ENCODE data around the gene HOXB13. TPM values are rescaled to one million over a fixed set of nuclear protein-coding genes. Genes with fewer than 3 reads are reported as not detected.

The HOXB13 gene
- polyA plus RNA-seq, 1 experiment: not detected

GRCh38 chr17:48745381-48746275, 17.1 kb upstream of the HOXB13 start:
- POLR2A ChIA-PET: interaction anchor here (0.6 kb wide), 1 partner anchor 17 kb away, joined by 4 read pairs; the partner anchor contains the start of gene HOXB13
- TF ChIP-seq, protein P1, sequence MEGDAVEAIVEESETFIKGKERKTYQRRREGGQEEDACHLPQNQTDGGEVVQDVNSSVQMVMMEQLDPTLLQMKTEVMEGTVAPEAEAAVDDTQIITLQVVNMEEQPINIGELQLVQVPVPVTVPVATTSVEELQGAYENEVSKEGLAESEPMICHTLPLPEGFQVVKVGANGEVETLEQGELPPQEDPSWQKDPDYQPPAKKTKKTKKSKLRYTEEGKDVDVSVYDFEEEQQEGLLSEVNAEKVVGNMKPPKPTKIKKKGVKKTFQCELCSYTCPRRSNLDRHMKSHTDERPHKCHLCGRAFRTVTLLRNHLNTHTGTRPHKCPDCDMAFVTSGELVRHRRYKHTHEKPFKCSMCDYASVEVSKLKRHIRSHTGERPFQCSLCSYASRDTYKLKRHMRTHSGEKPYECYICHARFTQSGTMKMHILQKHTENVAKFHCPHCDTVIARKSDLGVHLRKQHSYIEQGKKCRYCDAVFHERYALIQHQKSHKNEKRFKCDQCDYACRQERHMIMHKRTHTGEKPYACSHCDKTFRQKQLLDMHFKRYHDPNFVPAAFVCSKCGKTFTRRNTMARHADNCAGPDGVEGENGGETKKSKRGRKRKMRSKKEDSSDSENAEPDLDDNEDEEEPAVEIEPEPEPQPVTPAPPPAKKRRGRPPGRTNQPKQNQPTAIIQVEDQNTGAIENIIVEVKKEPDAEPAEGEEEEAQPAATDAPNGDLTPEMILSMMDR (IDR thresholded peaks at IDR 0.05; ENCODE audit: low read depth, low read length): no peak
- DNase-seq (ENCODE audit: low read depth, low spot score): no peak

GRCh38 chr17:48740537-48740936, 12.0 kb upstream of the HOXB13 start:
- no peak for DNase-seq (ENCODE audit: low read depth, low spot score)
- no peak overlapping the region for H3K4me3 ChIP-seq (ENCODE audit: low read depth, low read length)
- H3K27me3 ChIP-seq (ENCODE audit: control insufficient read depth, insufficient read depth, low read length): peaks cover 92% of the 10 kb centered on the region
- CTCF ChIA-PET: no interaction called here
- POLR2A ChIA-PET: no interaction called here
- TF ChIP-seq, protein P1 (IDR thresholded peaks at IDR 0.05; ENCODE audit: low read depth, low read length): no peak
- no peaks in the 10 kb centered on the region; the same call in 1 of the 2 replicates for H3K9me3 ChIP-seq (ENCODE audit: control insufficient read depth, insufficient read depth, low read length)
- H3K27ac ChIP-seq (ENCODE audit: low read depth, low read length): no peak overlapping the region

More at GRCh38 chr17:48745381-48746275, 17.1 kb upstream of the HOXB13 start:
- CTCF ChIA-PET: interaction anchor here (1.1 to 3.2 kb wide), 2 partner anchors 22 to 46 kb away, joined by 9 to 11 read pairs; no protein-coding TSS in a partner anchor
- Histone ChIP-seq H3K4me3 (ENCODE audit: low read depth, low read length) (no peak overlapping the region), H3K9me3 (ENCODE audit: control insufficient read depth, insufficient read depth, low read length) (peaks cover 6% of the 10 kb centered on the region; the same call in 1 of the 2 replicates), H3K27me3 (ENCODE audit: control insufficient read depth, insufficient read depth, low read length) (peaks cover 92% of the 10 kb centered on the region), H3K27ac (ENCODE audit: low read depth, low read length) (no peak overlapping the region)

- DNase-seq (ENCODE audit: low read depth, low spot score): no peak
- H3K9me3 ChIP-seq (ENCODE audit: control insufficient read depth, insufficient read depth, low read length): no peaks in the 10 kb centered on the region; the same call in 1 of the 2 replicates
- peaks cover 94% of the 10 kb centered on the region for H3K27me3 ChIP-seq (ENCODE audit: control insufficient read depth, insufficient read depth, low read length)
- no peak overlapping the region for H3K27ac ChIP-seq (ENCODE audit: low read depth, low read length)
- CTCF ChIA-PET: interaction anchor here (0.7 to 1.1 kb wide), 2 partner anchors 14 to 60 kb away, joined by 3 to 4 read pairs; no protein-coding TSS in a partner anchor
- no peak overlapping the region for H3K4me3 ChIP-seq (ENCODE audit: low read depth, low read length)
- TF ChIP-seq, protein P1 (IDR thresholded peaks at IDR 0.05; ENCODE audit: low read depth, low read length): no peak
- POLR2A ChIA-PET: no interaction called here
Measured at GRCh38 chr17:48738803-48739526, 10.4 kb upstream of the HOXB13 start.

DNA sequence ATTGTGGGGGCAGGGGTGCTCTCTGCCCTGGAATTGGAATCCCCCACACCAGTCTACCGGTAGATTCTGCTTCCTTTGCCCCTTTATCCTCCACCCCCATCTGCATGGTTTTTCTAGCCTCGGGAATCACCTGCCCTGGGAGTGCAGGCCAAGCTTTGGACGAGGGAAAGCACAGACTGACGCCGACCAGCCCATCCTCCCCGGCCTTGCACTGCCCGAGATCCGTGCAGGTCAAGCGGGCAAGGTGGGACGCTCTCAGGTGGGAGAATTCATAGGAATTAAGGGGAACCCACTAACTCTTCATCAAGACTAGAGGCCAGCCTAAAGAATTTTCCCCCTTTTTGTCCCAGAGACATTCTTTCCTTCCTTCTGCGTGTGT, 9.9 kb upstream of the HOXB13 start:
- POLR2A ChIA-PET: no interaction called here
- CTCF ChIA-PET: interaction anchor here (2.6 kb wide), 1 partner anchor 14 kb away, joined by 11 read pairs; no protein-coding TSS in a partner anchor
- no peak overlapping the region for H3K27ac ChIP-seq (ENCODE audit: low read depth, low read length)
- H3K4me3 ChIP-seq (ENCODE audit: low read depth, low read length): no peak overlapping the region
- no peaks in the 10 kb centered on the region; the same call in 1 of the 2 replicates for H3K9me3 ChIP-seq (ENCODE audit: control insufficient read depth, insufficient read depth, low read length)
- TF ChIP-seq, protein P1 (IDR thresholded peaks at IDR 0.05; ENCODE audit: low read depth, low read length): no peak
- no peak for DNase-seq (ENCODE audit: low read depth, low spot score)
- peaks cover 93% of the 10 kb centered on the region for H3K27me3 ChIP-seq (ENCODE audit: control insufficient read depth, insufficient read depth, low read length)
